Measurements from ENCODE around the gene CAMK2D.

The CAMK2D gene

DNA sequence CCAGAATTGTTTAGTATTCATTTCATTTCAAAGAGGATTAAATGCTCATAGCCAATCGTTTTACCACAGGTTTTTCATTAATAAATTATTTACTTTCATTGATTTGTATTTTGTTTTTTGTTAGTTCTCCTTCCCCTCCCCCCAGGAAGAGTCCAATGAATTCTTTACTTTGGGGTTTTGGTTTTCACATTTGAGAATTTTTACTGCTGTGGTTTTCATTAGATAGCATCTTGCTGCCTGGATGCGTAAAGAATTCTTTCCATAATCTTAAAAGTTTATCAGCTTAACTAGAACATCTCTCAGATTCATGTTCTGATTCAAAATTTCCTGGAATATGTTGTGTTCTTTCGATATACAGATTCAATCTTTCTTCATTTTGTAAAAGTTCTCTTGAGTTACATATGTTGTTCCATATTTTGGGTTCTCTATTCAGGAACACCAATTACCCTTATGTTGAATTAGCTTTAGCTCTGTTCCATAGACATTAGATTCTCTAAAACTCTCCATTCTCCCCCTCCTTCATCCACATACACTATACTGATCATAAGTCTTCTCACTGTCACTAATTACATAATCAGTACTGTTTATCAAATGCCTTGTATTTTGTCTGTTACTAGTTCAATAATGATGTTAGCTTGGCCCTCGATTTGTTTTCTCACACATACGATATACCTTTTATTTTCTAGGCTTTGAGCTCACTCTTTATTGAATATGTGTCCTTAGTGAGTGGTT is 184.4 kb downstream of the CAMK2D start:
- no peak for DNase-seq (ENCODE audit: low read depth in 1 of 2, low spot score in 1 of 2)

DNA sequence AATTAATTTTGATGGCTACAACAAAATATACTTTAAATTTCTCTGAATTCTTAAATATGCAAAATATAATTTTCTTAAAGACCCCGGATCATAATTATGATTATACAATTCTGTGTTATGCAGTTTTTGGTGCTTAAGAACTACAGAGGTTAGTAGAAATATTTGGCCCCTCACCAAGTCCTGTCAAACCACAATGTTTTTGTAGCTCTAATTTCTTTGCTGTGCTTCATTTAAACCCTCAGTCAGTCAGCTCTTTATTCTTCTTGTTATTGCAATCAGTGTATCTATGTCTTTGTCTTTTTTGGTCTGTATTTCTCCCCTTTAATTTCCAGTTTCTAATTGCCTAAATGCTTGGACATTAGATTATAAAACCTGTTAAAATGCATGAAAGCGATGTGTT is 186.1 kb downstream of the CAMK2D start:
- no peak for DNase-seq (ENCODE audit: low read depth in 1 of 2, low spot score in 1 of 2)

DNA sequence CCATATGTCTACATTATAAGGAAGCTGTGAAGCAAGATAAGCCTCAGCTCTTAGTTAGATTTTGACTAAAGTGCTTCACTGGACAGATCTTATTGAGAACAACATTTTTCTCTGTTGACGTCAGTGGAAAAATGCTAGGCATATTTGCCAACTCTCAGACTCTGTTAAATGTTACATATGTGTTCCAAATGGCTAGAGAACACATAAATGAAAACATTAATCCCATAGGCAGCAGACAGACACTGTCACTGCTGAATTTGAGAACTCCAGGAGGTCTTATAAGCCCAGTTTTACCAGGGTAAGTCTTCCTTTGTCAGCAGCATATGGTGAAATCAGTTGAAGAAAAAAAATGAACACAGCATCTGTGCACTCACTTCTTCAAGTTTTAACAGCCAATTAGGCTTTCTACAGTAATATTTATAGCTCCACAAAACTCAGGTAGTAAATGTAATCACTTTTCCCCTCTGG is 186.9 kb downstream of the CAMK2D start:
- no peak for DNase-seq (ENCODE audit: low read depth in 1 of 2, low spot score in 1 of 2)

DNA sequence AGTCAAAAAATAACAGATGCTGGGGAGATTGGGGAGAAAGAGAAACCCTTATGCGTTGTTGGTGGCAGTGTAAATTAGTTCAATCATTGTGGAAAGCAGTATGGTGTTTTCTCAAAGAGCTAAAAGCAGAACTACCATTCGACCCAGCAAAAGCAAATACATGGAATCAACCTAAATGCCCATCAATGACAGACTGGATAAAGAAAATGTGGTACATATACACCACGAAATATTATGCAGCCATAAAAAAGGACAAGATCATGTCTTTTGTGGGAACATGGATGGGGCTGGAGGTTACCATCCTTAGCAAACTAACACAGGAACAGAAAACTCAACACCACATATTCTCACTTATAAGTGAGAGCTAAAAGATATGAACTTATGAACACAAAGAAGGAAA is 188.9 kb downstream of the CAMK2D start:
- DNase-seq (ENCODE audit: low read depth in 1 of 2, low spot score in 1 of 2), result no peak

DNA sequence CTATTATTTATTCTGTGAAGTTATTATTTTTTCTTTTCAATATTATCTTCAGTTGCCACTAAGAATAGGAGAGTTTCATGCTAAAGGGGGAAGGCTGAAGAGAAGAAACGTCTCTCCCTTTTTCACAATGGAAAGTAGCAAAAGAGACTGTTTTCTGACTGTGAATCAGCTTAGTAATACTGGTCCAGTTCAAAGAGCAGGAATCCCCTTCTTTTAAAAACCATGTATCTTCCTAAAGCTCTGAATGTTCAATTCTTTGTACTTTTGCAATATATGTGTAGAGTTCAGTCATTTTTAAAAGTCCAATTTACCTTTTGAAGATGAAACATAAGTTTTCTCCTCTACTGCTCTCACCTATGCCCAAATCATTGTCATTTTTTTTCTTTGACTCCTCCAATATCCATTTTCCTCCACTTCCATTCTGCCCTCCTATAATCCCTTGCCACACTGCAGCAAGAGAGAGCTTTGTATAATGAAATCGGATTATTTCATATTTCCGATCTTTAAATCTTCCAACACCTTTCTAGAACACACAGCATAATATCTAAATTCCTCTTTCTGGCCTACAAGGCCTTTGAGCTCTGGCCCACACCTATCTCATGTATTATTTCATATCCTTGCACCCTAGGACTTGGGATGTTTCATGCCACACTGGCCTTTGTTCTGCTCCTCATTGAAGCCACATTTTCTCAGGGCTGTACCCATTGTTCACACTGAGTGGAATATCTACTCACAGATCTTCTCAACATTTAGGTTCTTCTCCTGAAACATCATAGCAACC is 195.3 kb downstream of the CAMK2D start:
- no peak for DNase-seq (ENCODE audit: low read depth in 1 of 2, low spot score in 1 of 2)

DNA sequence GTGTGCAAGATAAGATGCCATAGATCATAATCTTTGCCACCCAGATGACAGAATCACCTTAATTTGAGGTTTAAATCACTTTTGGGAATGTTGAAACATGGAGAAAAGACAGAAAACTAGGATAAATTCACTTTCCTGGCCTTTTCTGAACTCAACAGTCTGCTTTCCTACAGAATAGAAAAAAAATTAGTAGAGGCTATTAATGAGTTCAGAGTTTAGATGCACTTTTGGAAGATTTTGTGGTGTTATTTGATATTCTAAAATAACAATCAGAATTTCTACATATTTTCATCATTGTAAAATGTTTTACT is 195.9 kb downstream of the CAMK2D start:
- DNase-seq (ENCODE audit: low read depth in 1 of 2, low spot score in 1 of 2), result no peak

DNA sequence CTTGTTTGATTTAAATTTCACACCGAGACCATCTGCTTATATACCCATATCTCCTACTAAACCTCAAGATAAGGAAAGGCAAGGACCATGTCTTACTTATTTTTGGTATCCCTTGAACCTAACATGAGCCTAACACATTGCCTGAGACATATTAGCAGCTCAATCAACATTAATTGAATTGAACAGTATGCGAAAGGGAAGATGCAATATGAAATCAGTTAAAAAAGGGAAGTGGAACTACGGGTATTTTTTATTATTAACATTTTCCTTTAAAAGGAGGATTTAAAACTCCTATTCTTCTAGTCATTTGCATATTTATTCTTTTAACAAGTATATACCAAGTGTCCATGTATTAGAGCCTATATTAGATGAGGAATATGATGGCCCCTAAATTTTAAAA is 197.0 kb downstream of the CAMK2D start:
- DNase-seq (ENCODE audit: low read depth in 1 of 2, low spot score in 1 of 2), result no peak

DNA sequence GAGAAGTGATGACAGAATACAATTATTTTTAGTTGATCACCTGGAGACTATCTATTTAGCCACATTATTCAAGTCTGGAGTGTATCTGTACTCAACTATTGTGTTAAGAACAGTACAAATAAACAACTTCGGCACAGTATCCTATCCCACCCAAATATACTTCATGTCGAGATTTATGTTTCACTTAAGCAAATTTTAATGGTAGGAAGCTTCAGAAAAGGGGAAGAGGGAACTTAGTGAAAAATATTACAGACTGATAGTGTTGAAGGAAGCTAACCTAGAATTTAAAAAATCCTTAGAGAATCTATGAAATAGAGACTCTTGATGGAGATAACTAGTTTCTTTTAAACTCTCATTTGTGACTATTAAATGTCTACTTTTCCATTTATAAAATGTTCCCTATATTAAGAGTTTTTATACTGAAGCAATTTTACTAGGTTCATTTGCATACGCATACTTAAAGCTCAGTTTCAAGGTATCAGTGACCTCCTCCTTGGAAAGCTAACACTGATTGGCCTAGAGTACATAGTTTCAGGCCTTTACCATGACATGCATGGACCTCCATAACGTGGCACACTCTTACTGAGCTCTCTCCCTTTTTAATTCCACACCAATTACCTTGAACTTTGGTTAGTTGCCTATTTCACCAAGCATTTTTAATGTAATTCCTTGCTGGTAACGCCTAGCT is 197.7 kb downstream of the CAMK2D start:
- no peak for DNase-seq (ENCODE audit: low read depth in 1 of 2, low spot score in 1 of 2)

DNA sequence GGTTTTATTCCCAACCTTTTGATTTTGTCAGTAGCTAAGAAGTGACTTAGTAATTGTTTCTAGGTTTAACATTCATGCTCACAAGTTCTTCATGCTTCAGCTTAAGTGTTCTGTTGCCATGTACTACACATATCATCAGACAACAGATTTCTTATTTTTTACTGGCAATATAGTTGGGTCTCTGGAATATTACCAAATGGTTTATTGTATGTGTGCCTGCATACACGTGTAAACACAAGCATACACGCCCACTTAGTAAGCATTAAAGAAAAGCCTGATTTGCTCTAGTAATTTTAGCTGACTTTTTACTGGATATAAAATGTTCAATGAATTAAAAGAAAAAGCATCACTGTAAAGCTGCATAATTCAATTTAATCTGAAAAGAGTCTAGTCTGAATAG is 199.8 kb downstream of the CAMK2D start:
- no peak for DNase-seq (ENCODE audit: low read depth in 1 of 2, low spot score in 1 of 2)

DNA sequence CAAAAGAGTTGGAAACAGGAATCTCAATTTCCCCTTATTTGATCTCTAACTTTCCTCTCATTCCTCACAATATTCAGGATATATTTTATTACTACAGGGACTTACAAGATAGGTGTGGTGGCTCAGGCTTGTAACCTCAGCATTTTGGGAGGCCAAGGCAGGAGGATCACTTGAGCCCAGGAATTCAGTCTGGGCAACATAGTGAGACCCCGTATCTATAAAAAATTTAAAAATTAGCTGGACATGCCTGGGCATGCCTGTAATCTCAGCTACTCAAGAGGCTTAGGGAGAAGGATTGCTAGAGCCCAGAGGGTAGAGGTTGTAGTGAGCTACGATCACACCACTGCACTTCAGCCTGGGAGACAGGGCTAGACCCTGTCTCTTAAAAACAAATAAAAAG is 200.4 kb downstream of the CAMK2D start:
- DNase-seq (ENCODE audit: low read depth in 1 of 2, low spot score in 1 of 2), result no peak

DNA sequence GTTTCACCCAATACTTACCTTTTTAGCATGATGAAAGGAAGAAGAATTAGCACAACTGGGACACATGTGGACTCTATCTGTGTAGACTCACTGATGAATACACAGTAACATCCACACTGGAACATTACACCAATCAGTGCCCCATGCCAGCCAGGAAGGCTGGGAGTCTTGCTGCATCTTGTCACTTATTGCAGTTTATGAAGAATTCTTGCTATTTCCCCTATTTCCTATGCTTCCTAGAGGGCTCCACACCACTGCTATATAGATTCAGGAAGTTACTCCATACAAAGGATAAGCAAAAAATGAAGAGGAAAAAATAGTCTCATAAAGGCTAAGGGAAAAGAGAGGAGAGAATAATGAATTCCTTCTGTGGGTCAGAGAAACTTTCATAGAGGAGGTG is 201.0 kb downstream of the CAMK2D start:
- no peak for DNase-seq (ENCODE audit: low read depth in 1 of 2, low spot score in 1 of 2)

DNA sequence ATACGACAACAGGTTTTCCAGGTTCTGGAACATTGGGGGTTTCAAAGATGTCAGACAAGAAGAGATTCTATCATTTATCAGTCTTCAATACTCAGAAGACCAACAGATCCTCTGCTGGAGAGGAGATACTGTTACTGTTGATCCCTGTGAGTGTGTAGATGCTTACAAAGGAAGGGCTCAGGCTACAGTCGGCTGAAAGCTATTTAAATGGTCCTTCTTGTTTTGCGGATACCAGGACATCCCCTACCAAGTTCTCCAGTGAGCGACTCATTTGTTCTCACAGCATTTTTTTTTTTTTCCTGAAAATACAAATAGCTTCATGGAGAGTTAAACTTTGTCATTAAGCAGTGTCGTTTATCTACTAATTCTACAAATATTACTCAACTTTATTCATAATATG is 201.6 kb downstream of the CAMK2D start:
- DNase-seq (ENCODE audit: low read depth in 1 of 2, low spot score in 1 of 2), result no peak

DNA sequence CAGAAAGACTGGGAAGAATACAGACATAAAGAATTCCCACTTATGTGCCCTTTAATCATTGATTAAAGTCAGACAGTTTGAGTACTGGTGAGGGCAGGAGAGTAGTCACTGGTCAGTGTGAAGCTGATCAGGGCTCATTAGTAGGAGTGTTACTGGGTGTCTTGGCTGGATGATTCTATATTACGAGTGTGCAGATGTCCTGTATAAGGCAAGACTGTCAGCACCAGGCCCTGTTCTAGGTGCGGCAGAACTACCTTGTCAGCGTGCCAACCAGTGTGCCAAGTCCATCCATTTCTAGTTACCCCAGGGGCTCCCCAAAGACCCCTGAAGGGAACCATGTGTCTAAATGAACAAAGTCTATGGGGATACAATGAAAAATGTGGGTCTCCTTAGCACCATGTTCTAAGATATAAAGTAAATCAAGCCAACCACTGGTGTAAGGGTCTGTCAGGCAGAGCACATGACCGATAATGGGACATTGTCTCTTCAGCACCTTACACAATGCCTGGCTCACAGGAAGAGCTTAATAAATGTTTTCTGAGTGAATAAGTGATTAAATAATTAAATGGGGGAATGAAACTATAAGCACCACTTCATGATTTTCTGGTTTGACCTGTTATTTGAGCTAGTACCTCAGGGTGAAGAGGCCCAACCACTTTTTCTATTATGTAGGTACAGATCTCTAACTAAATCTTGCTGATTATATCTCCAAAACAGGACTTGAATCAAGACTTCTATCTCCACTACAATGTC is 205.0 kb downstream of the CAMK2D start:
- DNase-seq (ENCODE audit: low read depth in 1 of 2, low spot score in 1 of 2), result no peak

DNA sequence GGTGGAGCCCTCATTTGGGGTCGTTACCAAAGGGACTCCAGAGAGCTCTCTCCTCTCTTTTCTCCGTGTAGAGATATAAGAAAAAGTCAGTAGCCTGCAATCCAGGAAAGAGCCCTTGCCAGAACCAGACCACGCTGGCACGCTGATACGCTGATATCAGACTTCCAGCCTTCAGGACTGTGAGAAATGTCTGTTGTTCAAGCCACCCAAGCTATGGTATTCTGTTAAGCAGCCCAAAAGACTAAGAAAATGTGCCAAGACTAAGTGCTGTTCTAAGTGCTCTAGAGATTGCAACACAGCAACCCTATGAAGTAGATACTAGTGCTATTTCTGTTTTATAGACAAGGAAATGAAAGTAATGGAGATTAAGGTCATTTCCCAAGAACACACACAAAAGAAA is 205.7 kb downstream of the CAMK2D start:
- DNase-seq (ENCODE audit: low read depth in 1 of 2, low spot score in 1 of 2), result no peak

DNA sequence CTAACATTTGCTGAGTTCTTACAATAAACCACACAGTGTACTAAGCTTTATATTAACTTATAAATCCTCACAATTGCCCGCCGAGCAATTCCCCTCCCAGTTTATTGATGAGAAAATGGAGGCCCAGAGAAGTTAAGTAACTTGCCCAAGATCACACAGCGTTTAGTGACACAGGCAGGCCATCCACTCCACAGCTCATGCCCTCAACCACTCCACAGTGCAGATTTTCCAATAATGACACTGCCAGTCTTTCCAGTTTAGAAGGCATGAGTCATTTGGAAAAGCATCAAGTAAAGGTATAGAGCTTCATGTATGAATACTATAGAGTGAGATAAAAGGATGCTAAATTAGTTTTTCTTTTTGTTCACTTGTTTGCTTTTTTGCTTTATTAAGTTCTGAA is 208.5 kb downstream of the CAMK2D start:
- no peak for DNase-seq (ENCODE audit: low read depth in 1 of 2, low spot score in 1 of 2)

DNA sequence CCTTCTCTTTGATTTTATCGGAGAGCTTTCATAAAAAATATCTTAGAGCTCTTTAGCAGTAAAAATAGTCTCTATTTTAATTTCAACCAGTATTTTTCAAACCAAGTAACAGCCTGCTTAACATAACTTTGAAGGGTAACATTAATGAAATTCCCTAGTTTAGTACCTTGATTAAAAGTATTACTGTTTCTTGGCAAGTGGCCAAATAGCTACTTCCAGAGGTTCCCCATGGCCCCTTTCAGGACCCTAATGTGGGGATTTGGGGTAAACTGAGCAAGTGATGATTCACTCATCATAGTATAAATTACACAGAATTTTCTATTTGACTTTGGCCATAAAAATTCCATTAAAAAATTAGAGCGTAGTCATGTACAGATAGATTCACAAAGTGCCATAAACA is 211.0 kb downstream of the CAMK2D start:
- no peak for DNase-seq (ENCODE audit: low read depth in 1 of 2, low spot score in 1 of 2)

DNA sequence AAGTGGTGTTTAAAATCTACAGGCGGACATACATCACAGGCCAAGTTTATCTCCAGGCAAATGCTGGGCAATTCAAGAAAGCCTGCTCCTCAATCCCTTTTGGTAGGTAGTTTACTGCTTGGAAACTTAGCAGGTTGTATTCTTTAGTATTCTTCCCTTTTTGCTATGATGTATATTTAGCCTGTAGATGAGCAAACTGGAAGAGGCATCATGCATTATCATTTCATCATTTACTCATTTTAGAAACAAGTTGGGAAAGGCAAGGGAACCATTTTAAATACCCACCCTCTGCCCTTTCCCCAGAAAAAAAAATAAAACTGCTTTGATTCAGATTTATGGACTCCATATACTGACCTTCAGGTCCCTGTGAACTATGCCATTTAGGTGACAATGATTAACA is 213.2 kb downstream of the CAMK2D start:
- DNase-seq (ENCODE audit: low read depth in 1 of 2, low spot score in 1 of 2), result no peak

DNA sequence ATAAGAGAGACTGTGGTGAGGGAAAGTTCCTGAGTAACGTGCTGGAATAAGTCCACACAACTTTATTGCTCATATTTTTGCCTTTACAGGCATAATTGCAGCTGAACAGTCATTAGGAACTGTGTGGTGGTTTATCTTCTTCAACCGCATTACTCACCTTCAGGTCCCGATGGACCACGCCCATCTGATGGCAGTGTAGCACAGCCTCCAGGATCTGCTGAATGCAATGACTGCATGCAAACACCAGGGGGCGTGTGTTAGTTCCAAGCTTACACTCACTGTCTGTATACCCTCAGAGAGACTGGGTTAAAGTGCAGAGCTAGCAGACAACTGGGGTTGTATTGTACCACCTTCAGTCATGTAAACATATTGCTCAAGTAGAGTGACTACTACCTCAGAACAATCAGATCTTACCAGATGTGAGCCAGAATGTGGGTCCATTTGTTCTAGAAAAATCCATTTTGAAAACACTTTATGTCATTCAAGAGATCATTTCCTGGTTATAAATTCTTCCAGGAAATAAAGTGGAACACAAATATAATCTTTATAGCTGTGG is 214.0 kb downstream of the CAMK2D start:
- DNase-seq (ENCODE audit: low read depth in 1 of 2, low spot score in 1 of 2), result peak; percentile 71 to 94

DNA sequence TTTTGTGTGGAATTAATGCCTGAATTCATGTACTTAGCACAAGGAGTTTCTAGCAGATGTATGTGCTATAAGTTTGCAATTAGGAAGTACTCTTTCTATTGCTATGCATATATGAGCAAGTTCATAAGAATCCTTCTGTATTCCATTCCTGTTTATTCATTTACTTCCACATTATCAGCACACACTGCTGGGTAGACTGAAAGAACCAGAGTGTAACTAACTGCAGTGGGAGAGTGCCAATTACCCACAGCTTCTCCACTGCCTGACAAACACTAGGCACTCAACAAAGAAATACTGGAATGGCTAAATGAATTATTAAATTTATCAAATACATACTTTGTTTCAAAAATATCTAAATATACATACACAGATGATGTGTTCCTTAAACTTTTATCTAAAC is 219.6 kb downstream of the CAMK2D start:
- DNase-seq (ENCODE audit: low read depth in 1 of 2, low spot score in 1 of 2), result no peak

DNA sequence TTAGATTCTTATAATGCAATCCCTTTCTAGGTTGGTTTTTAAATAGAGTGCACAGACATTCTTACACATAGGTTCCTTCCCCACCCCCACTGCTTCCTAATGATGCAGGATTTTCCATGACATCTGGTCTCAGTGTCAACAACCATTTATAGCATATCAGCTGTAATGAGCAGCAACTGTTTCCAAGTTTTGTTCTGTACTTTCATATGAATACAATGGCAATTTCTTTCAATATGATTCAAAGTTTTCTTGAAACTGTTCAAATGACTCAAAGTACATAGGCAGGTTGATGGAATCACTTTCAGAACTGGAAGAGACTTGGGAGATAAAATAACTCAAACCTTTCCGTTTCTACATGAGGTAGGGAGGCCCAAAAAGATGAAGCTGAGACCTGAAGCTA is 220.7 kb downstream of the CAMK2D start:
- peak in 1 of 2 donors; percentile 70 for DNase-seq (ENCODE audit: low read depth in 1 of 2, low spot score in 1 of 2)

DNA sequence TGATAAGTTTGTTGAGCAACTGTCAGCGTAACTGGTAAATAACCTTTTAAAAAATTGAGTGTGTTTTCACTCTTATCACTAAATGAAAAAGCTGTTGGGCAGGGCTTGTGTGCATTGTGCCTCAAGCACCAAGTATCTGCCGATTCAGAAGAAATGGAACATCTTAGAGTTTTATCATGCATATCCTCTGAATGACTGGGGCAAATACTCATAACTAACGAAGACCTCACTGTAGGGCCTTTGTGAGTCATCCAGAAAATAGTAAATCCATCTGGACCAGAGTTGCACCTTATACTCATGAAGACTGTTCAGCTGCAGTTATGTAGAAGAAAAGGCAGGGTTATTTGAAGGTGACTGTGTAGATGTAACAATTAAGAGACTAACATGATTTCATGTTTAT is 222.1 kb downstream of the CAMK2D start:
- DNase-seq (ENCODE audit: low read depth in 1 of 2, low spot score in 1 of 2), result peak in 1 of 2 donors; percentile 14
